Iris pigment epithelial cell (primary cell): ENCODE data around the gene LRCH1.

ENCODE experiments used
- DNase-seq: peaks from one replicate; pipeline ENCODE4 v3.0.0-alpha.2; 2011; ENCODE audit warnings: low read depth

LRCH1 gene

GRCh38 chr13:46665633-46666482 lies 112.9 kb downstream of the LRCH1 start:
- peak; percentile 33 for DNase-seq

DNA sequence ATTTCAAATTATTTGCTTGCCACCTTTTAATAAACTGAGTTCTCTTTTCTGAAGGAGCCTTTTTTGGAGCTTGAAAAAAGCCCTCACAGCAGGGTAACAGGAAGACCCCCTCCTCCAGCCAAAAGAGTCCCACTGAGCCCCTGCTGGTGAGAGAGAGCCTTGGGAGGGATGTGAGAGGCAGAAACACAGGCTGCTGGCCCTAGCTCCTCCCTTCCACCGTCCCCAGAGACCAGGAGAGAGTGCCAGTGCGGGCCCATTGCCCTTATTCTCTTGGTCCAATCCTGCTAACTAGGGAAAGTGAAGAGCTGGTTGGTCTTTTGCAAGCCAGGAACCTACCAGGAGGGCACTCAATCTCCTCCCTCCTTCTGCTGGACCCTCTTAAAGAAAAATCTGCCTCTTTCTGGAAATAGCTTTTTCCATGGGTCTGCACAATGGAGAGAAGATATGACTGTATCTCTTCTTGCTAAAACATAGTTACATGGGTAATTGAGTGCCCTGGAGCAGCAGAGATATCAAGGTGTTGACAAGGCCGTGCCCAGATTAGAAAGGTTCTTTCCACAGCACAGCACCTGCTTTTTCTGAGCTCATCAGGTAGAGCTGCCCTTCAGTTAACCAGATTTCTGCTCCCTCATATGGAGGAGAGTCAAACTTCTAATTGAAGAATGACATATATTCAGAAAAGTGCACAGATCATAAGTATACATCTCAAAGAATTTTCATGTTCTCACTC lies 113.9 kb downstream of the LRCH1 start:
- no peak for DNase-seq

DNA sequence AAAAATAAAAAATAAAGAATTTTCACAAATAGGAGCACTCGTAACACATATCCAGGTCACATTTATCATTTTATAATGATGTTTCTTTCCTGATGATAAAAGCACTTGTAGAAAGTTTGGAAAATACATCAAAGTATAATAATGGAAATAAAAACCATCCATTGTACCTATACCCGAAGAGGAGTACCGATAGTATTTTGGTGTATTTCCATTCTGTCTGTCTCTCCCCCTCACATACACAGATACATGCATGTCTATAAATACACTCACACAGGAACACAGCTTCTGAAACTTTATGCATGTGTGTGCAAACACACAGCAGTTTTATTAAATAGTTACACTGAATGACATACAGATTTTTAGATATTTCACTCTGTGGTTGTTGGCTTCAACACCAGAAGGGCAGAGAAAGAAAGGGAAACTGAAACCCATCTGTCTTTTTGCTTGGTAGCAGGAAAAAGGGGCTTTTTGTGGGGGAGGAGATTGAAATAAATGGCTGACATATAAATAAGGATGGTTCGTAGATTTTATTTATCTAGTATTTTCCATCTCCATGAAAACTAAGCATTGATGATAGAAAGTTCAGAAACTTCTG lies 114.8 kb downstream of the LRCH1 start:
- DNase-seq: peak; percentile 45

DNA sequence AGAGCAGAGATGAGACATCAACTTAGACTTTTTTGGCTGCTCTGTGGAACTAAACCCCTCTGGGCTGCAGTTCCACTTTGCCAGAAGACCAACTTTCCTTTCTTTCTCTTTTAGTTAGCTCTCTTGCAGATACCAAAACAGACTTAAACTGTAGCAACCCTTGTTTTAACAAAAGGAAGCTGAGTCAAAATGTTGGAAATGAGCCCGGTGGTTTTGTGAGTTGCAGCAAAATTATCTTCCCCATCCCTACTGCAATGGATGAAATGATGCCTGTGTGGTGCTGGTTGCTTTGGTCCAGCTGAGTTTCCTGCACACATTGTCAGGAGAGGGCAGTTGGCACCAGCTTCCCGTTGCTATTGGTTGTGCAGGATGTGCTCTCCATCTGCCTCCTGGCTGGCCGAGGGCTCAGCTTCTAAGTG lies 115.3 kb downstream of the LRCH1 start:
- peak; percentile 93 for DNase-seq

- no peak for DNase-seq
Measured at GRCh38 chr13:46668931-46669525, 116.1 kb downstream of the LRCH1 start.

DNA sequence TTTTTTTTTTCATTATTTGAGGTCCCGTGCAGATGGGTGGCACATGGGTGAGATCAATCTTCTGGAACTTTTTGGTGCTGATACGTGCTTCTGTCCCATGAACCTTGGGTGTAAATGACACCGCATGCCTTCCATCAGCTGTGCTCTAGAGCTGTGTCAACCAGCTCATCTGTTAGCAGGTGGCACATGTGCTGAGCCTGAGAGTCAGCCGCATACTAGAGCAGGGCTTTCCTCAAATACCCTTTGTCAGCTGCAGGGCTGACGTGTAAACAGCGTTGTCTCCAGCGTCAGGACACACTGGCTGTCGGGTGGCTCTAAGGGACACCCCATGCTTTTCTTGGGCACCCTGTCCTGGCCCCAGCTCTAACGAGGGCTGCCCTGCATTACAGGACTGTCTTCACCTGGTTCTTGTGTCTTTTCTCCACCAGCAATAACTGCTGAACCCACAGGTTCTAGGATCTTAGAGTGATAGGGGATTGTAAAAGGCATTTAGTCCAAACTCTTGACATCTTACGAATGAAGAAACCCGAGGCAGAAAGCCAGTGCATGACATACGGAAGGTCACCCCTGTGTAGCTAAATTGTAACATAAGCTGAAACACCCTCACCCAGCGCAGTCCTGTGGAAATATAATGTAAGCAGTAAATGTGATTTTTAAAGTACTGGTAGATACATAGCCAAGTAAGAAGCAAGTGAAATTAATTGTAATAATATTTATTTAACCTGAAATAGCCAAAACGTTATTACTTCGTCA lies 119.5 kb downstream of the LRCH1 start:
- no peak for DNase-seq

DNA sequence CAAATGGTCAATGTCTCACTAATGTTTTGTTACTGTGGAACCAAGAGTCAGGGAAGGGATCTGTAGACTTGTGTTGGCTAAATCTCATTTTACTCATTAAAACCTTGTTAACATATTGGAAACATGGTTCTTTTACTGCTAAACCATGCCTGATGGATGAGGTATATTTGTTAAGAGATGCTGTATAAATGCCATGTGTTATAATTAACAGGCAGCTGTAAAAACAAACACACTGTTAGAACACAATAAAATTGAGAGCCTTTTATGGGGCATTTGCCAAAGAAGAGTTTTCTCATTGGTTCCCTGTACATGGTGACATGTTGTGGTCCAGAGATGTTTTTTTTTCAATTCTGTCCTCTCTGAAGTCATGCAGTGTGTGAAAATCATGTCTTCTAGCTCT lies 122.0 kb downstream of the LRCH1 start:
- no peak for DNase-seq

- no peak for DNase-seq
Measured at GRCh38 chr13:46676378-46676725, 123.4 kb downstream of the LRCH1 start.

- DNase-seq: peak; percentile 79
Measured at GRCh38 chr13:46679369-46680120, 126.6 kb downstream of the LRCH1 start.

GRCh38 chr13:46682015-46682414 lies 129.0 kb downstream of the LRCH1 start:
- no peak for DNase-seq

DNA sequence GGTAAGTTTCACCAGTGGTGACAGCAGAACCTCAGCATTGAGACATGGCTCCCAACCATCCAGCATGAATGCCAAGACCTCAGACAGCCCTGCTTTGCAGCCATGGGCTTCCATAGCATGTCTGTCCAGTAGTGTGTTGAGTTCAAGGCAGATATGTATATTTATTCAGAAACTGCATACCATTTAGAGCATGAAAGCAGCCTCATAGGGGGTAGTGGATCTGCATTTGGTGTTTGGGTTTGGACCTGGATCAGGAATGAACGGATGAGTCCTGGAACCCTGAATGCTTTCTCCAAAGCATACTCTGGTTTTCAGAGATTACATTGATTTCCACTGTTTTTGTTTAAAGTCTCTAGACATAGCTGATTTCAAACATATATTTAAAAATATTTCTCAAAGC lies 129.7 kb downstream of the LRCH1 start:
- no peak for DNase-seq

- peak; percentile 34 for DNase-seq
Measured at GRCh38 chr13:46683676-46684260, 130.8 kb downstream of the LRCH1 start.

- peak; percentile 14 for DNase-seq
Measured at GRCh38 chr13:46684287-46685001, 131.5 kb downstream of the LRCH1 start.

GRCh38 chr13:46685006-46685730 lies 132.2 kb downstream of the LRCH1 start:
- no peak for DNase-seq

GRCh38 chr13:46686171-46686570 lies 133.2 kb downstream of the LRCH1 start:
- DNase-seq: no peak

DNA sequence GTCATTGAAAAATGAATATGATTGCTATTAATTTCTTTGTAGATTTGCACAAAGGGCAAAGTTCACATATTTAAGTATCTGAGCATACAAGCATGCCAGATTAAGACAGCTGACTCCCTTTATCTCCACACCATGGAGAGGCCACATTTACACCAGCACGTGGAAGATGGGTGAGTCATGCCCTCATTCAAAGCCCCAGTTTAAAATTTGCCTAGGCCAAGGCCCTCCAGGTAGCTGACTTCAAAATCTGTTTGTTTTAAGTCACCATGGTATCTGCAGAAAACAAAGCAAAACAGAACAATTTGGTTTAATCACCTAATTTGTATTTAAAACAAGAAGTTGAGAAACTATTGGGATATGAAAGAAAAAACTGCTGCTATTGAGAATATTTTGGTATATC lies 134.8 kb downstream of the LRCH1 start:
- DNase-seq: peak; percentile 63

- no peak for DNase-seq
Measured at GRCh38 chr13:46688306-46688705, 135.3 kb downstream of the LRCH1 start.

- no peak for DNase-seq
Measured at GRCh38 chr13:46698014-46698413, 145.0 kb downstream of the LRCH1 start.

- peak; percentile 70 for DNase-seq
Measured at GRCh38 chr13:46698910-46699460, 146.0 kb downstream of the LRCH1 start.
